NT2/D1 (cell line): ENCODE data around the gene MRPS34.

Source experiments
- SUZ12 ChIP-seq: IDR thresholded peaks from 2 replicates; pipeline ENCODE4 v1.6.1; 2011; ENCODE audit not compliant: insufficient read length, insufficient read depth; ENCODE audit errors: extremely low read depth
- YY1 ChIP-seq: IDR thresholded peaks from 2 replicates; pipeline ENCODE4 v1.6.1; 2011; ENCODE audit not compliant: insufficient read length, insufficient read depth

GRCh38 chr16:1734123-1734522 is 38.8 kb downstream of the MRPS34 start:
- no peak for TF ChIP-seq SUZ12
- TF ChIP-seq YY1: no peak
